Skeletal muscle tissue (tissue), 4 donors: ENCODE measurements around the gene MYH14. TPM values are rescaled to one million over a fixed set of nuclear protein-coding genes. Genes with fewer than 3 reads are reported as not detected.

Source experiments
- H3K27ac ChIP-seq: one replicate; pipeline ENCODE4 v1.7.0; 2013; ENCODE audit warnings: mild to moderate bottlenecking, low read depth, low read length, inconsistent platforms
- H3K27me3 ChIP-seq, 3 donors: one replicate each; pipeline ENCODE4 v1.7.0; 2013; ENCODE audit warnings: low read length in 3 of 3; ENCODE audit not compliant: control insufficient read depth in 3 of 3, insufficient read depth in 3 of 3
- H3K36me3 ChIP-seq, 3 donors: one replicate each; pipeline ENCODE4 v1.7.0; 2013; ENCODE audit warnings: low read length in 3 of 3; ENCODE audit not compliant: control insufficient read depth in 3 of 3, insufficient read depth in 3 of 3
- H3K4me1 ChIP-seq, 3 donors: one replicate each; pipeline ENCODE4 v1.7.0; 2013; ENCODE audit warnings: low read length in 3 of 3, mild to moderate bottlenecking in 3 of 3; ENCODE audit not compliant: control insufficient read depth in 3 of 3, insufficient read depth in 3 of 3
- H3K4me3 ChIP-seq, 3 donors: one replicate each; pipeline ENCODE4 v1.7.0; 2013; ENCODE audit warnings: low read length in 3 of 3
- H3K9ac ChIP-seq, 3 donors: one replicate each; pipeline ENCODE4 v1.7.0; 2013; ENCODE audit warnings: low read length in 3 of 3, mild to moderate bottlenecking in 3 of 3, moderate library complexity in 2 of 3, low read depth in 1 of 3
- H3K9me3 ChIP-seq, 3 donors: one replicate each; pipeline ENCODE4 v1.7.0; 2013; ENCODE audit warnings: low read length in 3 of 3; ENCODE audit not compliant: control insufficient read depth in 3 of 3
- total RNA-seq: library from RNA; depleted of rRNA; stranded (reverse); fragments of >200 nt; gene quantifications from one replicate; pipeline ENCODE4 v1.2.3, GENCODE V29; 2014
- donor health status: Osteomylitis.

The MYH14 gene
- 30.3 TPM for total RNA-seq

- no peaks in the 10 kb centered on the region for H3K36me3 ChIP-seq
- H3K9me3 ChIP-seq: no peaks in the 10 kb centered on the region
- peaks cover 0 to 24% (median 2%) of the 10 kb centered on the region in 3 donors for H3K27me3 ChIP-seq
- H3K4me1 ChIP-seq: peaks cover 23 to 33% (median 27%) of the 10 kb centered on the region in 3 donors
- H3K9ac ChIP-seq: peak within 1 kb of the TSS; percentile 70 to 85 (median 81)
- peak within 1 kb of the TSS; percentile 70 to 76 (median 74) for H3K4me3 ChIP-seq
- H3K27ac ChIP-seq: peak within 1 kb of the TSS; percentile 93
Measured at GRCh38 chr19:50203281-50204080, at the start of gene MYH14. MYH14 (plus strand) TSS chr19:50203622; CDS start chr19:50210366, 6,744 bp downstream.

- Histone ChIP-seq H3K27ac (no peak overlapping the region), H3K9me3 (peaks cover 2 to 3% (median 3%) of the 10 kb centered on the region in 3 donors), H3K36me3 (no peaks in the 10 kb centered on the region), H3K4me1 (no peaks in the 10 kb centered on the region), H3K4me3 (no peak overlapping the region), H3K27me3 (peaks cover 0 to 3% (median 0%) of the 10 kb centered on the region in 3 donors), H3K9ac (no peak overlapping the region)
Measured at GRCh38 chr19:50154529-50154928, 48.9 kb upstream of the MYH14 start.

GRCh38 chr19:50155520-50156109 is 47.8 kb upstream of the MYH14 start:
- peaks cover 2 to 3% (median 3%) of the 10 kb centered on the region in 3 donors for H3K9me3 ChIP-seq
- no peak overlapping the region for H3K4me3 ChIP-seq
- H3K27me3 ChIP-seq: peaks cover 0 to 3% (median 0%) of the 10 kb centered on the region in 3 donors

GRCh38 chr19:50158577-50158976 is 44.8 kb upstream of the MYH14 start:
- Histone ChIP-seq H3K9ac (no peak overlapping the region), H3K4me1 (no peaks in the 10 kb centered on the region), H3K9me3 (peaks cover 2 to 3% (median 3%) of the 10 kb centered on the region in 3 donors), H3K27me3 (peaks cover 0 to 11% (median 7%) of the 10 kb centered on the region in 3 donors), H3K36me3 (no peaks in the 10 kb centered on the region), H3K4me3 (no peak overlapping the region), H3K27ac (no peak overlapping the region)

More at GRCh38 chr19:50155520-50156109, 47.8 kb upstream of the MYH14 start:
- Histone ChIP-seq H3K4me1 (no peaks in the 10 kb centered on the region), H3K27ac (no peak overlapping the region), H3K36me3 (no peaks in the 10 kb centered on the region), H3K9ac (no peak overlapping the region)

- no peak overlapping the region for H3K9ac ChIP-seq
- H3K36me3 ChIP-seq: no peaks in the 10 kb centered on the region
- no peaks in the 10 kb centered on the region for H3K4me1 ChIP-seq
- H3K4me3 ChIP-seq: no peak overlapping the region
- peaks cover 2 to 3% (median 3%) of the 10 kb centered on the region in 3 donors for H3K9me3 ChIP-seq
- peaks cover 0 to 12% (median 7%) of the 10 kb centered on the region in 3 donors for H3K27me3 ChIP-seq
- H3K27ac ChIP-seq: no peak overlapping the region
Measured at GRCh38 chr19:50159078-50159477, 44.3 kb upstream of the MYH14 start.

- H3K36me3 ChIP-seq: no peaks in the 10 kb centered on the region
- peaks cover 13 to 25% (median 19%) of the 10 kb centered on the region in 3 donors for H3K27me3 ChIP-seq
- no peak within 1 kb of the TSS for H3K9ac ChIP-seq
- H3K4me3 ChIP-seq: no peak within 1 kb of the TSS
- H3K4me1 ChIP-seq: no peaks in the 10 kb centered on the region
- no peak within 1 kb of the TSS for H3K27ac ChIP-seq
- H3K9me3 ChIP-seq: peaks cover 2 to 3% (median 3%) of the 10 kb centered on the region in 3 donors
Measured at GRCh38 chr19:50162988-50163387, 40.4 kb upstream of the MYH14 start, which contains the start of gene IZUMO2. IZUMO2 (minus strand) TSS chr19:50163281; CDS start chr19:50163194, 87 bp downstream.

GRCh38 chr19:50167314-50167721 is 36.1 kb upstream of the MYH14 start:
- Histone ChIP-seq H3K4me3 (no peak overlapping the region), H3K27ac (no peak overlapping the region), H3K36me3 (no peaks in the 10 kb centered on the region), H3K4me1 (no peaks in the 10 kb centered on the region), H3K27me3 (peaks cover 13 to 37% (median 22%) of the 10 kb centered on the region in 3 donors), H3K9me3 (no peaks in the 10 kb centered on the region), H3K9ac (no peak overlapping the region)

- H3K27me3 ChIP-seq: peaks cover 7 to 22% (median 10%) of the 10 kb centered on the region in 3 donors
- H3K4me1 ChIP-seq: no peaks in the 10 kb centered on the region
Measured at GRCh38 chr19:50171752-50172151, 31.7 kb upstream of the MYH14 start.

GRCh38 chr19:50172726-50173125 is 30.7 kb upstream of the MYH14 start:
- Histone ChIP-seq H3K36me3 (no peaks in the 10 kb centered on the region), H3K27me3 (peaks cover 2 to 16% (median 5%) of the 10 kb centered on the region in 3 donors), H3K9me3 (no peaks in the 10 kb centered on the region), H3K27ac (no peak overlapping the region), H3K4me3 (no peak overlapping the region), H3K9ac (no peak overlapping the region), H3K4me1 (no peaks in the 10 kb centered on the region)

More at GRCh38 chr19:50171752-50172151, 31.7 kb upstream of the MYH14 start:
- Histone ChIP-seq H3K9ac (no peak overlapping the region), H3K27ac (no peak overlapping the region), H3K36me3 (no peaks in the 10 kb centered on the region), H3K9me3 (no peaks in the 10 kb centered on the region), H3K4me3 (no peak overlapping the region)

GRCh38 chr19:50173127-50173526 is 30.3 kb upstream of the MYH14 start:
- Histone ChIP-seq H3K36me3 (no peaks in the 10 kb centered on the region), H3K4me3 (no peak overlapping the region), H3K4me1 (no peaks in the 10 kb centered on the region), H3K27me3 (peaks cover 0 to 16% (median 3%) of the 10 kb centered on the region in 3 donors), H3K9ac (no peak overlapping the region), H3K27ac (no peak overlapping the region), H3K9me3 (no peaks in the 10 kb centered on the region)
